Keratinocyte (primary cell): ENCODE results near the gene ATP6V1E1. TPM values are rescaled to one million over a fixed set of nuclear protein-coding genes. Genes with fewer than 3 reads are reported as not detected.

Experiments
- DNase-seq: peaks from one replicate; pipeline ENCODE4 v3.0.0-alpha.2; 2011; ENCODE audit warnings: low read depth, missing footprints, low spot score
- FAIRE-seq: peaks from 2 replicates; lab custom pipeline; 2011; peaks lifted over from hg19 to GRCh38; lab: Jason Lieb, UNC
- H2AFZ ChIP-seq: 2 replicates; pipeline ENCODE4 v1.6.0; 2012; ENCODE audit warnings: low read length, control low read depth, inconsistent platforms; ENCODE audit not compliant: control insufficient read depth
- H3K27ac ChIP-seq: 2 replicates; pipeline ENCODE4 v1.5.1; 2011; ENCODE audit warnings: low read length; ENCODE audit not compliant: control insufficient read depth, insufficient read depth
- H3K27me3 ChIP-seq: 3 replicates; pipeline ENCODE4 v1.6.0; 2011; ENCODE audit warnings: low read length; ENCODE audit not compliant: control insufficient read depth, insufficient read depth; ENCODE audit errors: extremely low read depth
- H3K36me3 ChIP-seq, 2 experiments: 2 replicates in 1 of 2; 3 replicates in 1 of 2; pipeline ENCODE4 v1.5.1; 2011; ENCODE audit warnings: low read length in 2 of 2, mild to moderate bottlenecking in 1 of 2; ENCODE audit not compliant: control insufficient read depth in 2 of 2, insufficient read depth in 2 of 2; ENCODE audit errors: extremely low read depth in 1 of 2
- H3K4me1 ChIP-seq: 3 replicates; pipeline ENCODE4 v1.5.1; 2011; ENCODE audit warnings: low read length; ENCODE audit not compliant: control insufficient read depth, insufficient read depth; ENCODE audit errors: extremely low read depth
- H3K4me2 ChIP-seq: 3 replicates; pipeline ENCODE4 v1.6.0; 2011; ENCODE audit warnings: low read depth, low read length; ENCODE audit not compliant: control insufficient read depth, insufficient read depth; ENCODE audit errors: extremely low read depth
- H3K4me3 ChIP-seq, 3 experiments: fragments of 200-600 bp in 1 of 3; sonication (generic) in 1 of 3; 2 replicates in 2 of 3; 3 replicates in 1 of 3; pipeline ENCODE4 v1.5.1; 2011 to 2016; ENCODE audit warnings: low read length in 3 of 3, mild to moderate bottlenecking in 3 of 3, control low read depth in 2 of 3, inconsistent platforms in 1 of 3, low read depth in 1 of 3, mixed read lengths in 1 of 3, mixed run types in 1 of 3, moderate library complexity in 1 of 3; ENCODE audit not compliant: control insufficient read depth in 2 of 3, insufficient read depth in 2 of 3; ENCODE audit errors: extremely low read depth in 1 of 3
- H3K79me2 ChIP-seq: 2 replicates; pipeline ENCODE4 v1.6.0; 2012; ENCODE audit warnings: low read length; ENCODE audit not compliant: control insufficient read depth, insufficient read depth
- H3K9ac ChIP-seq: 3 replicates; pipeline ENCODE4 v1.6.0; 2011; ENCODE audit warnings: low read length; ENCODE audit not compliant: control insufficient read depth, insufficient read depth; ENCODE audit errors: extremely low read depth
- H3K9me1 ChIP-seq: 3 replicates; pipeline ENCODE4 v1.6.0; 2011; ENCODE audit warnings: low read length; ENCODE audit not compliant: control insufficient read depth, insufficient read depth; ENCODE audit errors: extremely low read depth
- H3K9me3 ChIP-seq: 2 replicates; pipeline ENCODE4 v1.5.1; 2012; ENCODE audit warnings: low read depth, low read length; ENCODE audit not compliant: control insufficient read depth
- H4K20me1 ChIP-seq: 3 replicates; pipeline ENCODE4 v1.6.0; 2011; ENCODE audit warnings: low read length; ENCODE audit not compliant: control insufficient read depth, insufficient read depth; ENCODE audit errors: extremely low read depth
- EZH2 ChIP-seq: IDR thresholded peaks from one replicate; pipeline ENCODE4 v1.6.1; 2012; ENCODE audit warnings: inconsistent platforms, mild to moderate bottlenecking, low read length, moderate library complexity
- dilution Hi-C: fragments of 300-500 bp; cut with MboI; formaldehyde crosslinking; loops from one replicate; pipeline ENCODE4 v1.7.0; 2020; ENCODE audit warnings: low sequenced_read_pairs; ENCODE audit not compliant: extremely low pct_ligation_motif_present
- polyA plus RNA-seq, 5 experiments: library from polyadenylated mRNA; depleted of rRNA in 3 of 5; stranded (reverse) in 3 of 5; stranded (forward) in 1 of 5; unstranded in 1 of 5; fragments of >200 nt; gene quantifications; 1 replicate in 1 of 5; 2 replicates in 3 of 5; 3 replicates in 1 of 5; pipeline versions ENCODE4 v1.2.1 to v1.2.3, GENCODE V29; 2011 to 2012; ENCODE audit warnings: missing spikeins in 2 of 5, low read depth in 1 of 5, low replicate concordance in 1 of 5
- TF ChIP-seq, protein P1 (sequence below), 3 experiments: IDR thresholded peaks in 1 of 3; conservative IDR thresholded peaks in 1 of 3; optimal IDR thresholded peaks in 1 of 3; 2 replicates in 2 of 3; 3 replicates in 1 of 3; pipeline versions ENCODE3 to v1.5.1; 2011; ENCODE audit warnings: low read length in 3 of 3, mild to moderate bottlenecking in 3 of 3, moderate library complexity in 2 of 3, control low read depth in 1 of 3, inconsistent platforms in 1 of 3; ENCODE audit not compliant: insufficient read depth in 2 of 3; ENCODE audit errors: extremely low read depth in 1 of 3

The ATP6V1E1 gene
- polyA plus RNA-seq, 1 donor (not counting 4 experiments of a cell fraction or from before 2014, with no cell fraction given) = 227 TPM

DNA sequence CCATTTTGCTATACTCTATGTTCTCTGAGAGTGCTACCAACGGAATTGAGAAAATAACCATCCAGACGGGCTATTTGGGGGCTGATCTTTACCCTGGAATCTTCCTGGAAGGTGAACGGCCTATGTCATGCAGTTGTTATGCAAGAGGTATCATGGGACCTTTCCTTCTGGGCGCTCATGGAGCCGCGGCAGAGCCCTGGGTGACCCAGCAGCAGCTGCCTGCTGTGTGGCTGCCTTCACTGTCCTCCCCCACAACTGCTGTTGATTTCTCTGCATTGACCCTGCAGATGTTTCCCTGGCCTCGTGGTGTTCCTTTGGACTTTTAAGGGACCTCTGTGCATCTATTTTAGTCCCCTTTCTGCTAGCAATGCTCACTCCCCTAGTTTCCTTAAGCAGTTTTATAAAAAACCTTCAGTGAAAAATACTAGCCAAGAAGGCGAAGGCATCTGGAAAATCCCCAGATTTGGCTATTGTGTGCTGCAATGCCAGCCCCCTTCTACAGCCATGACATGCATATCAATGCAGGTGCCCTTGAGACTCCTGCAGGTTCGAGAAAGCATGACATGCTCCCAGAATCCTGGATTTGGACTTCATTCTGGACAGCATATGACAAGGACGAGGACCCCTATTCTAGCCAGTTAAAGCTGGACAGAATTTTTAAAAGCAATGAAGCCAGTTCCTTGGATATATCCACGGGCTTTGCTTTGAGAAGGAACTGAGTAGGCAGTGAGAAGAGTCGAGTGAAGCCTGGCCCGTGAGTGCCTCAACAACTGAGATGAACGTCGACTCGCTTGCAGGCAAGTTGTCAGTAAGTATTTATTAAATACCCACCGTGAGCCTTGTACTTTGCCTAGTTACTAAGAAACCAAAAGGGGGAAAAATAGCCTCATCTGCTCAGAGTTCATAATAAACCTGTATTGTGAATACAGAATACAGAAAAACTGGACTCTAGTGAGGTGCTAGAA, 65.4 kb downstream of the ATP6V1E1 start, which contains the start of gene SLC25A18:
SLC25A18 (plus strand) TSS at position 593 of the 965 bp plus-strand sequence. CDS start 16,447 bp downstream, outside the sequence.
- Histone ChIP-seq H3K9ac (no peak within 1 kb of the TSS), H3K27ac (no peak within 1 kb of the TSS), H4K20me1 (no peaks in the 10 kb centered on the region), H3K9me1 (no peaks in the 10 kb centered on the region), H3K36me3 (no peaks in the 10 kb centered on the region), H3K4me3 (no peak within 1 kb of the TSS), H3K79me2 (no peaks in the 10 kb centered on the region), H3K4me1 (no peaks in the 10 kb centered on the region), H3K9me3 (no peaks in the 10 kb centered on the region), H3K27me3 (no peaks in the 10 kb centered on the region), H2AFZ (no peak within 1 kb of the TSS), H3K4me2 (no peak within 1 kb of the TSS)
- FAIRE-seq (no peak), DNase-seq (no peak)
- TF ChIP-seq EZH2 = no peak
- TF ChIP-seq, protein P1, sequence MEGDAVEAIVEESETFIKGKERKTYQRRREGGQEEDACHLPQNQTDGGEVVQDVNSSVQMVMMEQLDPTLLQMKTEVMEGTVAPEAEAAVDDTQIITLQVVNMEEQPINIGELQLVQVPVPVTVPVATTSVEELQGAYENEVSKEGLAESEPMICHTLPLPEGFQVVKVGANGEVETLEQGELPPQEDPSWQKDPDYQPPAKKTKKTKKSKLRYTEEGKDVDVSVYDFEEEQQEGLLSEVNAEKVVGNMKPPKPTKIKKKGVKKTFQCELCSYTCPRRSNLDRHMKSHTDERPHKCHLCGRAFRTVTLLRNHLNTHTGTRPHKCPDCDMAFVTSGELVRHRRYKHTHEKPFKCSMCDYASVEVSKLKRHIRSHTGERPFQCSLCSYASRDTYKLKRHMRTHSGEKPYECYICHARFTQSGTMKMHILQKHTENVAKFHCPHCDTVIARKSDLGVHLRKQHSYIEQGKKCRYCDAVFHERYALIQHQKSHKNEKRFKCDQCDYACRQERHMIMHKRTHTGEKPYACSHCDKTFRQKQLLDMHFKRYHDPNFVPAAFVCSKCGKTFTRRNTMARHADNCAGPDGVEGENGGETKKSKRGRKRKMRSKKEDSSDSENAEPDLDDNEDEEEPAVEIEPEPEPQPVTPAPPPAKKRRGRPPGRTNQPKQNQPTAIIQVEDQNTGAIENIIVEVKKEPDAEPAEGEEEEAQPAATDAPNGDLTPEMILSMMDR (optimal IDR thresholded peaks at IDR 0.05 in 1 of 3, IDR thresholded peaks at IDR 0.05 in 1 of 3, conservative IDR thresholded peaks at IDR 0.05 in 1 of 3; ENCODE audit: extremely low read depth in 1 of 3, insufficient read depth in 2 of 3, low read length in 3 of 3) = no peak
- dilution Hi-C loops = no loop called here

DNA sequence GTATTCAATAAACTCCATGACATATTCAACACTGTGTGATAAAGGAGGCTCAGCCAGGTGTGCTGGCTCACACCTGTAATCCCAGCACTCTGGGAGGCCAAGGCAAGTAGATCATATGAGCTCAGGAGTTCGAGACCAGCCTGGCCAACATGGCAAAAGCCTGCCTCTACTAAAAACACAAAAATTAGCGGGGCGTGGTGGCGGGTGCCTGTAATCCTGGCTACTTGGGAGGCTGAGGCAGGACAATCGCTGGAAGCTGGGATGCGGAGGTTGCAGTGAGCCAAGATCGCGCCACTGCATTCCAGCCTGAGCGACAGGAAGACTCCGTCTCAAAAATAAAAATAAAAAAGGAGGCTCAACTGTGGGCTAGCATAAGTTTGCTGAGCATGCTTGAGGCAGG, 69.4 kb downstream of the ATP6V1E1 start:
- H2AFZ ChIP-seq = no peak overlapping the region
- no peak for FAIRE-seq
- H3K4me3 ChIP-seq = no peak overlapping the region

More for the DNA sequence above, 69.4 kb downstream of the ATP6V1E1 start:
- Histone ChIP-seq H3K4me1 (no peaks in the 10 kb centered on the region), H3K9me1 (no peaks in the 10 kb centered on the region), H3K4me2 (no peak overlapping the region), H3K9me3 (no peaks in the 10 kb centered on the region), H3K27ac (no peak overlapping the region), H3K79me2 (no peaks in the 10 kb centered on the region), H3K27me3 (no peaks in the 10 kb centered on the region), H4K20me1 (no peaks in the 10 kb centered on the region), H3K36me3 (no peaks in the 10 kb centered on the region), H3K9ac (no peak overlapping the region)
- no peak for DNase-seq
- TF ChIP-seq, protein P1 (optimal IDR thresholded peaks at IDR 0.05 in 1 of 3, IDR thresholded peaks at IDR 0.05 in 1 of 3, conservative IDR thresholded peaks at IDR 0.05 in 1 of 3; ENCODE audit: extremely low read depth in 1 of 3, insufficient read depth in 2 of 3, low read length in 3 of 3) = no peak
- dilution Hi-C loops = no loop called here
